Measurements from ENCODE around the gene AGAP1. TPM values are rescaled to one million over a fixed set of nuclear protein-coding genes. Genes with fewer than 3 reads are reported as not detected.

Gene AGAP1
- total RNA-seq, 3 donors from 2014 or later (not counting 1 experiment from before 2014, with no cell fraction given) = 42.0 to 56.4 (median 45.7) TPM

- intact Hi-C loops (cut with micrococcal nuclease) = no loop called here
- Mint-ChIP-seq H3K27me3 (ENCODE audit: low read depth in 2 of 2) (peaks cover 0 to 5% of the 10 kb centered on the region in 2 donors), H3K27ac (no peak overlapping the region), H3K4me3 (no peak overlapping the region), H3K36me3 (peaks cover 7% of the 10 kb centered on the region), H3K9me3 (peaks cover 0 to 2% of the 10 kb centered on the region in 2 donors), H3K4me1 (peaks cover 9 to 20% of the 10 kb centered on the region in 2 donors)
- no peaks in the 10 kb centered on the region for H3K36me3 ChIP-seq (ENCODE audit: control insufficient read depth, insufficient read depth, low read length)
- H3K4me1 ChIP-seq (ENCODE audit: control insufficient read depth, insufficient read depth, low read length) = no peaks in the 10 kb centered on the region
- H3K27me3 ChIP-seq (ENCODE audit: control insufficient read depth, insufficient read depth, low read length) = no peaks in the 10 kb centered on the region
- no peak for ATAC-seq
- no peak overlapping the region for H3K27ac ChIP-seq (ENCODE audit: low read length)
- no peak overlapping the region for H3K4me3 ChIP-seq (ENCODE audit: low read length)
- no peak for DNase-seq
- no peaks in the 10 kb centered on the region for H3K9me3 ChIP-seq (ENCODE audit: control insufficient read depth, insufficient read depth, low read length)
- WGBS (ENCODE audit: insufficient coverage) = 73% methylated on average over 17 of the region's 19 CpGs
- no peak for TF ChIP-seq CTCF (IDR thresholded peaks at IDR 0.05)
These were observed 560.9 kb downstream of the AGAP1 start for GRCh38 chr2:236054621-236055305.

GRCh38 chr2:236055471-236055870 lies 561.6 kb downstream of the AGAP1 start:
- H3K27me3 ChIP-seq (ENCODE audit: control insufficient read depth, insufficient read depth, low read length) = no peaks in the 10 kb centered on the region
- no peak overlapping the region for H3K27ac ChIP-seq (ENCODE audit: low read length)
- no peaks in the 10 kb centered on the region for H3K36me3 ChIP-seq (ENCODE audit: control insufficient read depth, insufficient read depth, low read length)
- DNase-seq (no peak), ATAC-seq (no peak)
- H3K4me3 ChIP-seq (ENCODE audit: low read length) = no peak overlapping the region
- Mint-ChIP-seq H3K27ac (no peak overlapping the region), H3K36me3 (peaks cover 7% of the 10 kb centered on the region), H3K4me3 (no peak overlapping the region), H3K27me3 (ENCODE audit: low read depth in 2 of 2) (peaks cover 0 to 5% of the 10 kb centered on the region in 2 donors), H3K4me1 (peaks cover 9 to 16% of the 10 kb centered on the region in 2 donors), H3K9me3 (peaks cover 0 to 2% of the 10 kb centered on the region in 2 donors)
- TF ChIP-seq CTCF (IDR thresholded peaks at IDR 0.05) = no peak
- WGBS (ENCODE audit: insufficient coverage) = 81% methylated on average over 13 of the region's 13 CpGs
- H3K9me3 ChIP-seq (ENCODE audit: control insufficient read depth, insufficient read depth, low read length) = no peaks in the 10 kb centered on the region
- no peaks in the 10 kb centered on the region for H3K4me1 ChIP-seq (ENCODE audit: control insufficient read depth, insufficient read depth, low read length)
- intact Hi-C loops (cut with micrococcal nuclease) = no loop called here

GRCh38 chr2:236056141-236056540 lies 562.3 kb downstream of the AGAP1 start:
- intact Hi-C loops (cut with micrococcal nuclease) = no loop called here
- Histone ChIP-seq H3K9me3 (ENCODE audit: control insufficient read depth, insufficient read depth, low read length) (no peaks in the 10 kb centered on the region), H3K36me3 (ENCODE audit: control insufficient read depth, insufficient read depth, low read length) (no peaks in the 10 kb centered on the region), H3K27me3 (ENCODE audit: control insufficient read depth, insufficient read depth, low read length) (no peaks in the 10 kb centered on the region), H3K4me3 (ENCODE audit: low read length) (no peak overlapping the region), H3K27ac (ENCODE audit: low read length) (no peak overlapping the region), H3K4me1 (ENCODE audit: control insufficient read depth, insufficient read depth, low read length) (no peaks in the 10 kb centered on the region)
- H3K9me3 Mint-ChIP-seq = peaks cover 0 to 2% of the 10 kb centered on the region in 2 donors
- H3K36me3 Mint-ChIP-seq = peaks cover 7% of the 10 kb centered on the region
- no peak for DNase-seq
- ATAC-seq = no peak
- H3K27me3 Mint-ChIP-seq (ENCODE audit: low read depth in 2 of 2) = peaks cover 0 to 5% of the 10 kb centered on the region in 2 donors
- WGBS (ENCODE audit: insufficient coverage) = 93% methylated on average over 9 of the region's 9 CpGs
- H3K4me3 Mint-ChIP-seq = no peak overlapping the region
- no peak overlapping the region for H3K27ac Mint-ChIP-seq
- peaks cover 9 to 16% of the 10 kb centered on the region in 2 donors for H3K4me1 Mint-ChIP-seq
- TF ChIP-seq CTCF (IDR thresholded peaks at IDR 0.05) = no peak

- peaks cover 0 to 5% of the 10 kb centered on the region in 2 donors for H3K27me3 Mint-ChIP-seq (ENCODE audit: low read depth in 2 of 2)
- no peak for ATAC-seq
- WGBS (ENCODE audit: insufficient coverage) = 55% methylated on average over 4 of the region's 4 CpGs
These were observed 563.5 kb downstream of the AGAP1 start for GRCh38 chr2:236057375-236057774.

More at GRCh38 chr2:236057375-236057774, 563.5 kb downstream of the AGAP1 start:
- H3K9me3 Mint-ChIP-seq = peaks cover 0 to 2% of the 10 kb centered on the region in 2 donors
- peaks cover 9 to 16% of the 10 kb centered on the region in 2 donors for H3K4me1 Mint-ChIP-seq
- no peaks in the 10 kb centered on the region for H3K27me3 ChIP-seq (ENCODE audit: control insufficient read depth, insufficient read depth, low read length)
- peaks cover 7% of the 10 kb centered on the region for H3K36me3 Mint-ChIP-seq
- no peak for DNase-seq
- H3K4me1 ChIP-seq (ENCODE audit: control insufficient read depth, insufficient read depth, low read length) = no peaks in the 10 kb centered on the region
- no peak overlapping the region for H3K27ac ChIP-seq (ENCODE audit: low read length)
- H3K27ac Mint-ChIP-seq = no peak overlapping the region
- no peaks in the 10 kb centered on the region for H3K9me3 ChIP-seq (ENCODE audit: control insufficient read depth, insufficient read depth, low read length)
- intact Hi-C loops (cut with micrococcal nuclease) = no loop called here
- TF ChIP-seq CTCF (IDR thresholded peaks at IDR 0.05) = no peak
- H3K36me3 ChIP-seq (ENCODE audit: control insufficient read depth, insufficient read depth, low read length) = no peaks in the 10 kb centered on the region
- no peak overlapping the region for H3K4me3 Mint-ChIP-seq
- no peak overlapping the region for H3K4me3 ChIP-seq (ENCODE audit: low read length)

All from natural killer cell (primary cell).